SK-N-SH (cell line): ENCODE results near the gene DICER1. TPM values are rescaled to one million over a fixed set of nuclear protein-coding genes. Genes with fewer than 3 reads are reported as not detected.

ENCODE experiments used
- CTCF ChIA-PET: fragments of 300-600, 350-600 bp; formaldehyde crosslinking; extraction: SDS; loops from one replicate; lab custom pipeline; 2021; lab: Yijun Ruan, JAX
- POLR2A ChIA-PET: fragments of 350-600 bp; sonication (Branson Sonifier 250); formaldehyde crosslinking; extraction: SDS; loops from one replicate; lab custom pipeline; 2020; ENCODE audit warnings: antibody characterized with exemption, inconsistent platforms; lab: Yijun Ruan, JAX
- DNase-seq: peaks from one replicate; pipeline ENCODE4 v3.0.0; 2012
- H2AFZ ChIP-seq: fragments of 200-600 bp; sonication (generic); 2 replicates; pipeline ENCODE4 v1.8.1; 2016; ENCODE audit warnings: antibody characterized with exemption, mild to moderate bottlenecking, low read depth
- H3F3A ChIP-seq: fragments of 200-600 bp; sonication (generic); replicated peaks from 2 replicates; pipeline ENCODE3; 2016; ENCODE audit warnings: antibody characterized with exemption, mild to moderate bottlenecking; ENCODE audit not compliant: insufficient read depth
- H3K27ac ChIP-seq, 2 experiments: fragments of 200-500 bp in 1 of 2; fragments of 200-600 bp in 1 of 2; sonication (Bioruptor generic) in 1 of 2; sonication (generic), shearing (Covaris generic) in 1 of 2; 2 replicates each; pipeline versions ENCODE4 v1.5.1 to v1.6.1; 2014 to 2016; ENCODE audit warnings: low read depth in 2 of 2, inconsistent platforms in 1 of 2, low read length in 1 of 2, mild to moderate bottlenecking in 1 of 2, mixed read lengths in 1 of 2
- H3K27me3 ChIP-seq: fragments of 200-600 bp; sonication (generic), shearing (Covaris generic); 2 replicates; pipeline ENCODE4 v1.6.1; 2016; ENCODE audit warnings: mixed run types; ENCODE audit not compliant: insufficient read depth
- H3K36me3 ChIP-seq, 2 experiments: fragments of 200-500 bp in 1 of 2; fragments of 200-600 bp in 1 of 2; sonication (Bioruptor generic) in 1 of 2; sonication (generic) in 1 of 2; replicated peaks in 1 of 2; 2 replicates each; pipeline versions ENCODE3 to v1.5.1; 2014 to 2016; ENCODE audit warnings: low read length in 1 of 2, mild to moderate bottlenecking in 1 of 2; ENCODE audit not compliant: insufficient read depth in 2 of 2, control insufficient read depth in 1 of 2
- H3K4me1 ChIP-seq, 2 experiments: fragments of 200-500 bp in 1 of 2; fragments of 200-600 bp in 1 of 2; sonication (Bioruptor generic) in 1 of 2; sonication (generic), shearing (Covaris generic) in 1 of 2; 2 replicates each; pipeline versions ENCODE4 v1.5.1 to v1.6.1; 2014 to 2016; ENCODE audit warnings: low read depth in 1 of 2, low read length in 1 of 2, mixed run types in 1 of 2; ENCODE audit not compliant: insufficient read depth in 2 of 2, control insufficient read depth in 1 of 2
- H3K4me2 ChIP-seq: fragments of 200-600 bp; sonication (generic), shearing (Covaris generic); 2 replicates; pipeline ENCODE4 v1.6.1; 2017; ENCODE audit warnings: mixed run types
- H3K4me3 ChIP-seq, 2 experiments: fragments of 200-500 bp in 1 of 2; fragments of 200-600 bp in 1 of 2; sonication (Bioruptor generic) in 1 of 2; sonication (generic), shearing (Covaris generic) in 1 of 2; 2 replicates each; pipeline versions ENCODE4 v1.5.1 to v1.8.1; 2014 to 2016; ENCODE audit warnings: low read depth in 2 of 2, inconsistent platforms in 1 of 2, low read length in 1 of 2, mild to moderate bottlenecking in 1 of 2, mixed read lengths in 1 of 2, moderate library complexity in 1 of 2
- H3K79me2 ChIP-seq: fragments of 200-600 bp; sonication (generic); 2 replicates; pipeline ENCODE4 v1.8.1; 2017; ENCODE audit warnings: mild to moderate bottlenecking; ENCODE audit not compliant: insufficient read depth
- H3K9ac ChIP-seq: fragments of 200-600 bp; sonication (generic); 2 replicates; pipeline ENCODE4 v1.6.1; 2017; ENCODE audit warnings: mixed run types
- H3K9me2 ChIP-seq: fragments of 200-600 bp; sonication (generic); 2 replicates; pipeline ENCODE4 v1.6.1; 2017; ENCODE audit warnings: mixed run types
- H3K9me3 ChIP-seq: fragments of 200-600 bp; sonication (generic); 2 replicates; pipeline ENCODE4 v1.6.1; 2017; ENCODE audit warnings: mixed run types, mild to moderate bottlenecking, moderate library complexity
- H4K20me1 ChIP-seq: fragments of 200-600 bp; sonication (generic); 2 replicates; pipeline ENCODE4 v1.6.1; 2017; ENCODE audit warnings: mild to moderate bottlenecking, mixed run types; ENCODE audit not compliant: insufficient read depth
- CHD2 ChIP-seq: fragments of 150-350 bp; IDR thresholded peaks from 2 replicates; pipeline ENCODE4 v1.6.1; 2018; ENCODE audit warnings: low read length; ENCODE audit not compliant: partially characterized antibody
- FOXJ3 ChIP-seq: sonication (generic); formaldehyde crosslinking; IDR thresholded peaks from 2 replicates; pipeline ENCODE4 v1.5.1; 2020; ENCODE audit warnings: mild to moderate bottlenecking, missing genetic modification reagents
- FOXM1 ChIP-seq: IDR thresholded peaks from 2 replicates; pipeline ENCODE4 v1.4.0; 2012; ENCODE audit warnings: low read depth, mild to moderate bottlenecking
- GATA2 ChIP-seq: sonication (generic); formaldehyde crosslinking; IDR thresholded peaks from 2 replicates; pipeline ENCODE4 v1.5.0; 2020; ENCODE audit warnings: mild to moderate bottlenecking, missing genetic modification reagents
- MEF2A ChIP-seq: IDR thresholded peaks from 2 replicates; pipeline ENCODE4 v1.4.0; 2012; ENCODE audit warnings: low read depth, borderline replicate concordance
- NFIC ChIP-seq: IDR thresholded peaks from 2 replicates; pipeline ENCODE4 v1.4.0; 2012; ENCODE audit warnings: borderline replicate concordance
- NRF1 ChIP-seq: IDR thresholded peaks from 2 replicates; pipeline ENCODE4 v1.6.1; 2012; ENCODE audit warnings: low read depth, mild to moderate bottlenecking, low read length
- RAD21 ChIP-seq: IDR thresholded peaks from 2 replicates; pipeline ENCODE4 v1.6.1; 2012; ENCODE audit warnings: mild to moderate bottlenecking, low read length
- RCOR1 ChIP-seq: fragments of 150-350 bp; IDR thresholded peaks from 2 replicates; pipeline ENCODE4 v1.6.1; 2017; ENCODE audit warnings: antibody characterized with exemption, low read length
- RXRA ChIP-seq: IDR thresholded peaks from 2 replicates; pipeline ENCODE4 v1.4.0; 2012; ENCODE audit warnings: low read depth, mild to moderate bottlenecking, borderline replicate concordance
- SMC3 ChIP-seq: IDR thresholded peaks from 2 replicates; pipeline ENCODE4 v1.6.1; 2012; ENCODE audit warnings: low read depth, low read length, improper control_type of control experiment
- TCF12 ChIP-seq: IDR thresholded peaks from 2 replicates; pipeline ENCODE4 v1.4.0; 2012
- WGBS: methylation state at CpG from one replicate; pipeline ENCODE4 v1.1.6; 2017; ENCODE audit warnings: low lambda C conversion rate; 5-methylcytosine and 5-hydroxymethylcytosine counted together
- polyA plus RNA-seq, 3 experiments: library from polyadenylated mRNA; depleted of rRNA; stranded (reverse); fragments of >200 nt; gene quantifications; 2 replicates each; pipeline ENCODE4 v1.2.3, GENCODE V29; 2012
- TF ChIP-seq, protein P1 (sequence below): fragments of 150-350 bp; IDR thresholded peaks from 2 replicates; pipeline ENCODE4 v1.6.1; 2017; ENCODE audit warnings: antibody characterized with exemption, low read length, low read depth, borderline replicate concordance
- TF ChIP-seq, protein P2 (sequence below): IDR thresholded peaks from 2 replicates; pipeline ENCODE4 v1.4.0; 2012; ENCODE audit warnings: low read depth
- TF ChIP-seq, protein P3 (sequence below): fragments of 200-600 bp; sonication (generic); IDR thresholded peaks from 2 replicates; pipeline ENCODE4 v1.6.1; 2017; ENCODE audit warnings: antibody characterized with exemption, mild to moderate bottlenecking, moderate library complexity
- TF ChIP-seq, protein P4 (sequence below): fragments of 150-350 bp; IDR thresholded peaks from 2 replicates; pipeline ENCODE4 v1.6.1; 2016; ENCODE audit warnings: mild to moderate bottlenecking, low read depth, low read length
- TF ChIP-seq, protein P5 (sequence below): IDR thresholded peaks from 2 replicates; pipeline ENCODE4 v1.4.0; 2012; ENCODE audit warnings: low read depth, borderline replicate concordance
- TF ChIP-seq, protein P6 (sequence below): IDR thresholded peaks from 2 replicates; pipeline ENCODE4 v1.6.1; 2012; ENCODE audit warnings: mild to moderate bottlenecking, low read depth, low read length, moderate library complexity
- TF ChIP-seq, protein P7 (sequence below): IDR thresholded peaks from 2 replicates; pipeline ENCODE4; 2012

The DICER1 gene
- polyA plus RNA-seq, 1 of the 3 experiments (the other 2 are of a cell fraction) = 4.7 TPM

DNA sequence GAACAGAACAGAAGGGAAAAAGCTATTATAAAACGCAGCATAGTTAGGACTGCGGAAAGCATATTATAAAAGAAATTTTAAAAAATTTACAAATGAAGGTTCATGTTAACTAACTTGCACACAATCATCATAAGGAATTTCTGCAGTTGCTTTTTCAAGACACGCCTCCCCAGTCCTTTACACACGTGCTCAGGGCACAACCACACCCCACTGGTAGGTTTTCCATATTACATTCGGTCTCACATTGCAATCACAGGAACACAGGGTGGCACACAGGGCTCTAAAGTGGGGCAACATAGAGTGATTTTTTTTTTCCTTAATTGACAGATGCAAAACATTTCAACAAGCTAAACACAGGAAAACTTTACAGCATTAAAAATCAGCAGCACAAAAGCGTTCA is 69.7 kb downstream of the DICER1 start:
- CTCF ChIA-PET = no interaction called here
- 93% methylated on average over 6 of the region's 6 CpGs for WGBS

More for the DNA sequence above, 69.7 kb downstream of the DICER1 start:
- Histone ChIP-seq H3K9me2 (no peaks in the 10 kb centered on the region), H3K4me3 (no peak overlapping the region), H3K27ac (no peak overlapping the region), H3K9me3 (no peaks in the 10 kb centered on the region), H3F3A (no peaks in the 10 kb centered on the region), H3K79me2 (no peaks in the 10 kb centered on the region), H3K36me3 (peaks cover 58 to 60% of the 10 kb centered on the region in 2 experiments), H3K9ac (no peak overlapping the region), H3K4me1 (peaks cover 0 to 13% of the 10 kb centered on the region in 2 experiments; a peak in 2 of 4 replicates), H2AFZ (no peak overlapping the region), H3K4me2 (no peak overlapping the region), H4K20me1 (no peaks in the 10 kb centered on the region), H3K27me3 (no peaks in the 10 kb centered on the region)
- POLR2A ChIA-PET = no interaction called here
- no peak for DNase-seq
- no peak for TF ChIP-seq GATA2
- TF ChIP-seq MEF2A = no peak
- TF ChIP-seq, protein P1, sequence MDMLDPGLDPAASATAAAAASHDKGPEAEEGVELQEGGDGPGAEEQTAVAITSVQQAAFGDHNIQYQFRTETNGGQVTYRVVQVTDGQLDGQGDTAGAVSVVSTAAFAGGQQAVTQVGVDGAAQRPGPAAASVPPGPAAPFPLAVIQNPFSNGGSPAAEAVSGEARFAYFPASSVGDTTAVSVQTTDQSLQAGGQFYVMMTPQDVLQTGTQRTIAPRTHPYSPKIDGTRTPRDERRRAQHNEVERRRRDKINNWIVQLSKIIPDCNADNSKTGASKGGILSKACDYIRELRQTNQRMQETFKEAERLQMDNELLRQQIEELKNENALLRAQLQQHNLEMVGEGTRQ = no peak
- TF ChIP-seq NRF1 = no peak
- no peak for TF ChIP-seq CHD2
- TF ChIP-seq RAD21 = no peak
- TF ChIP-seq TCF12 = no peak
- TF ChIP-seq, protein P2, sequence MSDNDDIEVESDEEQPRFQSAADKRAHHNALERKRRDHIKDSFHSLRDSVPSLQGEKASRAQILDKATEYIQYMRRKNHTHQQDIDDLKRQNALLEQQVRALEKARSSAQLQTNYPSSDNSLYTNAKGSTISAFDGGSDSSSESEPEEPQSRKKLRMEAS = no peak
- no peak for TF ChIP-seq RCOR1
- TF ChIP-seq, protein P3, sequence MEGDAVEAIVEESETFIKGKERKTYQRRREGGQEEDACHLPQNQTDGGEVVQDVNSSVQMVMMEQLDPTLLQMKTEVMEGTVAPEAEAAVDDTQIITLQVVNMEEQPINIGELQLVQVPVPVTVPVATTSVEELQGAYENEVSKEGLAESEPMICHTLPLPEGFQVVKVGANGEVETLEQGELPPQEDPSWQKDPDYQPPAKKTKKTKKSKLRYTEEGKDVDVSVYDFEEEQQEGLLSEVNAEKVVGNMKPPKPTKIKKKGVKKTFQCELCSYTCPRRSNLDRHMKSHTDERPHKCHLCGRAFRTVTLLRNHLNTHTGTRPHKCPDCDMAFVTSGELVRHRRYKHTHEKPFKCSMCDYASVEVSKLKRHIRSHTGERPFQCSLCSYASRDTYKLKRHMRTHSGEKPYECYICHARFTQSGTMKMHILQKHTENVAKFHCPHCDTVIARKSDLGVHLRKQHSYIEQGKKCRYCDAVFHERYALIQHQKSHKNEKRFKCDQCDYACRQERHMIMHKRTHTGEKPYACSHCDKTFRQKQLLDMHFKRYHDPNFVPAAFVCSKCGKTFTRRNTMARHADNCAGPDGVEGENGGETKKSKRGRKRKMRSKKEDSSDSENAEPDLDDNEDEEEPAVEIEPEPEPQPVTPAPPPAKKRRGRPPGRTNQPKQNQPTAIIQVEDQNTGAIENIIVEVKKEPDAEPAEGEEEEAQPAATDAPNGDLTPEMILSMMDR = no peak
- TF ChIP-seq RXRA = no peak
- TF ChIP-seq FOXJ3 = no peak
- TF ChIP-seq, protein P4, sequence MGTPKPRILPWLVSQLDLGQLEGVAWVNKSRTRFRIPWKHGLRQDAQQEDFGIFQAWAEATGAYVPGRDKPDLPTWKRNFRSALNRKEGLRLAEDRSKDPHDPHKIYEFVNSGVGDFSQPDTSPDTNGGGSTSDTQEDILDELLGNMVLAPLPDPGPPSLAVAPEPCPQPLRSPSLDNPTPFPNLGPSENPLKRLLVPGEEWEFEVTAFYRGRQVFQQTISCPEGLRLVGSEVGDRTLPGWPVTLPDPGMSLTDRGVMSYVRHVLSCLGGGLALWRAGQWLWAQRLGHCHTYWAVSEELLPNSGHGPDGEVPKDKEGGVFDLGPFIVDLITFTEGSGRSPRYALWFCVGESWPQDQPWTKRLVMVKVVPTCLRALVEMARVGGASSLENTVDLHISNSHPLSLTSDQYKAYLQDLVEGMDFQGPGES = no peak
- TF ChIP-seq NFIC = no peak
- TF ChIP-seq, protein P5, sequence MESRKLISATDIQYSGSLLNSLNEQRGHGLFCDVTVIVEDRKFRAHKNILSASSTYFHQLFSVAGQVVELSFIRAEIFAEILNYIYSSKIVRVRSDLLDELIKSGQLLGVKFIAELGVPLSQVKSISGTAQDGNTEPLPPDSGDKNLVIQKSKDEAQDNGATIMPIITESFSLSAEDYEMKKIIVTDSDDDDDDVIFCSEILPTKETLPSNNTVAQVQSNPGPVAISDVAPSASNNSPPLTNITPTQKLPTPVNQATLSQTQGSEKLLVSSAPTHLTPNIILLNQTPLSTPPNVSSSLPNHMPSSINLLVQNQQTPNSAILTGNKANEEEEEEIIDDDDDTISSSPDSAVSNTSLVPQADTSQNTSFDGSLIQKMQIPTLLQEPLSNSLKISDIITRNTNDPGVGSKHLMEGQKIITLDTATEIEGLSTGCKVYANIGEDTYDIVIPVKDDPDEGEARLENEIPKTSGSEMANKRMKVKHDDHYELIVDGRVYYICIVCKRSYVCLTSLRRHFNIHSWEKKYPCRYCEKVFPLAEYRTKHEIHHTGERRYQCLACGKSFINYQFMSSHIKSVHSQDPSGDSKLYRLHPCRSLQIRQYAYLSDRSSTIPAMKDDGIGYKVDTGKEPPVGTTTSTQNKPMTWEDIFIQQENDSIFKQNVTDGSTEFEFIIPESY = no peak
- TF ChIP-seq SMC3 = no peak
- no peak for TF ChIP-seq FOXM1
- TF ChIP-seq, protein P6, sequence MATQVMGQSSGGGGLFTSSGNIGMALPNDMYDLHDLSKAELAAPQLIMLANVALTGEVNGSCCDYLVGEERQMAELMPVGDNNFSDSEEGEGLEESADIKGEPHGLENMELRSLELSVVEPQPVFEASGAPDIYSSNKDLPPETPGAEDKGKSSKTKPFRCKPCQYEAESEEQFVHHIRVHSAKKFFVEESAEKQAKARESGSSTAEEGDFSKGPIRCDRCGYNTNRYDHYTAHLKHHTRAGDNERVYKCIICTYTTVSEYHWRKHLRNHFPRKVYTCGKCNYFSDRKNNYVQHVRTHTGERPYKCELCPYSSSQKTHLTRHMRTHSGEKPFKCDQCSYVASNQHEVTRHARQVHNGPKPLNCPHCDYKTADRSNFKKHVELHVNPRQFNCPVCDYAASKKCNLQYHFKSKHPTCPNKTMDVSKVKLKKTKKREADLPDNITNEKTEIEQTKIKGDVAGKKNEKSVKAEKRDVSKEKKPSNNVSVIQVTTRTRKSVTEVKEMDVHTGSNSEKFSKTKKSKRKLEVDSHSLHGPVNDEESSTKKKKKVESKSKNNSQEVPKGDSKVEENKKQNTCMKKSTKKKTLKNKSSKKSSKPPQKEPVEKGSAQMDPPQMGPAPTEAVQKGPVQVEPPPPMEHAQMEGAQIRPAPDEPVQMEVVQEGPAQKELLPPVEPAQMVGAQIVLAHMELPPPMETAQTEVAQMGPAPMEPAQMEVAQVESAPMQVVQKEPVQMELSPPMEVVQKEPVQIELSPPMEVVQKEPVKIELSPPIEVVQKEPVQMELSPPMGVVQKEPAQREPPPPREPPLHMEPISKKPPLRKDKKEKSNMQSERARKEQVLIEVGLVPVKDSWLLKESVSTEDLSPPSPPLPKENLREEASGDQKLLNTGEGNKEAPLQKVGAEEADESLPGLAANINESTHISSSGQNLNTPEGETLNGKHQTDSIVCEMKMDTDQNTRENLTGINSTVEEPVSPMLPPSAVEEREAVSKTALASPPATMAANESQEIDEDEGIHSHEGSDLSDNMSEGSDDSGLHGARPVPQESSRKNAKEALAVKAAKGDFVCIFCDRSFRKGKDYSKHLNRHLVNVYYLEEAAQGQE = no peak
- TF ChIP-seq, protein P7, sequence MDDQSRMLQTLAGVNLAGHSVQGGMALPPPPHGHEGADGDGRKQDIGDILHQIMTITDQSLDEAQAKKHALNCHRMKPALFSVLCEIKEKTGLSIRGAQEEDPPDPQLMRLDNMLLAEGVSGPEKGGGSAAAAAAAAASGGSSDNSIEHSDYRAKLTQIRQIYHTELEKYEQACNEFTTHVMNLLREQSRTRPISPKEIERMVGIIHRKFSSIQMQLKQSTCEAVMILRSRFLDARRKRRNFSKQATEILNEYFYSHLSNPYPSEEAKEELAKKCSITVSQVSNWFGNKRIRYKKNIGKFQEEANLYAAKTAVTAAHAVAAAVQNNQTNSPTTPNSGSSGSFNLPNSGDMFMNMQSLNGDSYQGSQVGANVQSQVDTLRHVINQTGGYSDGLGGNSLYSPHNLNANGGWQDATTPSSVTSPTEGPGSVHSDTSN = no peak
